Measurements from ENCODE around the gene CELA3B.

The CELA3B gene

GRCh38 chr1:21930629-21931170 is 46.1 kb upstream of the CELA3B start:
- no peak for DNase-seq
- H3K79me2 ChIP-seq (ENCODE audit: low read length) = no peaks in the 10 kb centered on the region
- H4K20me1 ChIP-seq (ENCODE audit: insufficient read depth, low read length) = no peaks in the 10 kb centered on the region
- no peaks in the 10 kb centered on the region for H3K9me3 ChIP-seq (replicated peaks; ENCODE audit: insufficient read depth, low read length)
- no peak for TF ChIP-seq EZH2phosphoT487 (IDR thresholded peaks at IDR 0.05; ENCODE audit: low read length)
- no peak for TF ChIP-seq CTCF (IDR thresholded peaks at IDR 0.05; ENCODE audit: low read length)
- no peak for TF ChIP-seq EZH2 (optimal IDR thresholded peaks at IDR 0.05; ENCODE audit: low read depth, low read length)
- H3K4me2 ChIP-seq (ENCODE audit: low read depth, low read length) = no peak overlapping the region
- no peak overlapping the region for H3K27ac ChIP-seq (ENCODE audit: low read length)
- no peaks in the 10 kb centered on the region for H3K27me3 ChIP-seq (replicated peaks; ENCODE audit: insufficient read depth, low read length)
- H2AFZ ChIP-seq (ENCODE audit: low read length) = no peak overlapping the region
- H3F3A ChIP-seq (ENCODE audit: insufficient read depth, low read length) = no peaks in the 10 kb centered on the region
- H3K36me3 ChIP-seq (replicated peaks; ENCODE audit: insufficient read depth, low read length) = no peaks in the 10 kb centered on the region
- H3K9me2 ChIP-seq (replicated peaks; ENCODE audit: insufficient read depth, low read length) = no peaks in the 10 kb centered on the region
- no peaks in the 10 kb centered on the region for H3K4me1 ChIP-seq (ENCODE audit: low read length)
- no peak overlapping the region for H3K4me3 ChIP-seq (ENCODE audit: low read length)
- no peak overlapping the region for H3K9ac ChIP-seq (ENCODE audit: low read length)

GRCh38 chr1:21931171-21932093 is 45.4 kb upstream of the CELA3B start:
- Histone ChIP-seq H3K9me3 (replicated peaks; ENCODE audit: insufficient read depth, low read length) (no peaks in the 10 kb centered on the region), H3K4me2 (ENCODE audit: low read depth, low read length) (no peak overlapping the region), H3K4me1 (ENCODE audit: low read length) (no peaks in the 10 kb centered on the region), H3F3A (ENCODE audit: insufficient read depth, low read length) (no peaks in the 10 kb centered on the region), H3K4me3 (ENCODE audit: low read length) (no peak overlapping the region), H3K36me3 (replicated peaks; ENCODE audit: insufficient read depth, low read length) (no peaks in the 10 kb centered on the region), H3K9me2 (replicated peaks; ENCODE audit: insufficient read depth, low read length) (no peaks in the 10 kb centered on the region), H3K79me2 (ENCODE audit: low read length) (no peaks in the 10 kb centered on the region), H2AFZ (ENCODE audit: low read length) (no peak overlapping the region), H4K20me1 (ENCODE audit: insufficient read depth, low read length) (no peaks in the 10 kb centered on the region), H3K27ac (ENCODE audit: low read length) (no peak overlapping the region), H3K9ac (ENCODE audit: low read length) (no peak overlapping the region), H3K27me3 (replicated peaks; ENCODE audit: insufficient read depth, low read length) (peaks cover 6% of the 10 kb centered on the region)
- no peak for DNase-seq
- TF ChIP-seq EZH2 (optimal IDR thresholded peaks at IDR 0.05; ENCODE audit: low read depth, low read length) = no peak
- no peak for TF ChIP-seq EZH2phosphoT487 (IDR thresholded peaks at IDR 0.05; ENCODE audit: low read length)
- TF ChIP-seq CTCF (IDR thresholded peaks at IDR 0.05; ENCODE audit: low read length) = no peak

GRCh38 chr1:21932127-21932526 is 44.7 kb upstream of the CELA3B start:
- H3K4me3 ChIP-seq (ENCODE audit: low read length) = no peak overlapping the region
- H3F3A ChIP-seq (ENCODE audit: insufficient read depth, low read length) = no peaks in the 10 kb centered on the region
- no peaks in the 10 kb centered on the region for H3K79me2 ChIP-seq (ENCODE audit: low read length)
- no peaks in the 10 kb centered on the region for H4K20me1 ChIP-seq (ENCODE audit: insufficient read depth, low read length)
- DNase-seq = no peak
- no peaks in the 10 kb centered on the region for H3K9me2 ChIP-seq (replicated peaks; ENCODE audit: insufficient read depth, low read length)
- H3K4me2 ChIP-seq (ENCODE audit: low read depth, low read length) = no peak overlapping the region
- no peak overlapping the region for H3K9ac ChIP-seq (ENCODE audit: low read length)
- TF ChIP-seq EZH2 (optimal IDR thresholded peaks at IDR 0.05; ENCODE audit: low read depth, low read length) (no peak), EZH2phosphoT487 (IDR thresholded peaks at IDR 0.05; ENCODE audit: low read length) (no peak), CTCF (IDR thresholded peaks at IDR 0.05; ENCODE audit: low read length) (no peak)
- no peaks in the 10 kb centered on the region for H3K9me3 ChIP-seq (replicated peaks; ENCODE audit: insufficient read depth, low read length)
- no peak overlapping the region for H3K27ac ChIP-seq (ENCODE audit: low read length)
- peaks cover 9% of the 10 kb centered on the region for H3K27me3 ChIP-seq (replicated peaks; ENCODE audit: insufficient read depth, low read length)
- H2AFZ ChIP-seq (ENCODE audit: low read length) = no peak overlapping the region
- H3K36me3 ChIP-seq (replicated peaks; ENCODE audit: insufficient read depth, low read length) = no peaks in the 10 kb centered on the region
- no peaks in the 10 kb centered on the region for H3K4me1 ChIP-seq (ENCODE audit: low read length)
